Measurements from ENCODE around the gene ULK4.

GRCh38 chr3:41991437-41991836 is 29.5 kb upstream of the ULK4 start:
- TF ChIP-seq CTCF (conservative IDR thresholded peaks at IDR 0.05 in 1 of 2, IDR thresholded peaks at IDR 0.05 in 1 of 2; ENCODE audit: low read depth in 1 of 2, low read length in 2 of 2) (no peak), EZH2 (IDR thresholded peaks at IDR 0.05; ENCODE audit: low read length, missing control alignments) (no peak)
